ENCODE measurements around the gene ELANE.
"Not testable (repeated sequence)": the region's sequence is repeated elsewhere in the genome, so short reads cannot be mapped to it uniquely, and the experiment has no call there.

Gene ELANE

DNA sequence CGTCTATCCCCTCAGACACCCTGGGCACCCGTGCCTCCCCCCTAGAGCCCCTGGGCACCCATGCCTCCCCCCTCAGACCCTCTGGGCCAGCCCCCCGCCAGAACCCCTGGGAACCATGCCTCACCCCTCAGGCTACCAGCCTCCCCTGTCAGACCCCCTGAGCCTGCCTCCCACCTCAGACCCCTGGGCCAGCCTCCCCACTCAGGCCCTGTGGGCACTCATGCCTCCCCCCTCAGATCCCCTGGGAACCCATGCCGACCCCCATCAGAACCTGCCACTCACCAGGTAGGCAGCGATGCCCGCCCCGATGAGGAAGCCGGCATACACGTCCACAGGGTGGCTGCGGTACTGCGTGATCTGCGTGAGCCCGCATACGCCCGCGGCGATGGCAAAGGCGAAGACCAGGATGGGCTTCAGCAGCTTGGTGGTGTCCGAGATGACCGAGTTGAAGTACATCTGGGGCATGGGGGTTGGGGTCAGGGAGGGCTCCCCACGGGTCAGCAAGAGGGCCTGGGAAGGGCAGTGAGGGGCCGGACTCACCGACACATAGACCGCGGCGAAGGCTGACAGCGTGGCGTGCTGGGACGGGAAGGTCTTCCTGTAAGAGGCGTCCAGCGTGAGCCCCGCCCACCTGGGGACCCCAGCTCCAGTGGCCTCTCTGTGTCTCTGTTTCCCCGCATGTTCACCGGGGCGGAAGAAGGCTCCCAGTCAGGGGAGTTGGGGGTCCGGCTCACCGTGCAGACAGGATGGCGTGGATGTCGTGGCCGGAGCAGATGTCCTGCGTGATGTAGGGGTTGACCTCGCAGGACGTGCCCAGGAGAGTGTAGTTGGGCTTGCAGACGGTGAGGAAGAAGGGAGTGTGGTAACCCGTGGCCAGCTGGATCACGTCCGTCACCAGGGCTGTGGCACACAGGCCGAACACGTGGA, 37.7 kb upstream of the ELANE start:
- DNase-seq = no peak

DNA sequence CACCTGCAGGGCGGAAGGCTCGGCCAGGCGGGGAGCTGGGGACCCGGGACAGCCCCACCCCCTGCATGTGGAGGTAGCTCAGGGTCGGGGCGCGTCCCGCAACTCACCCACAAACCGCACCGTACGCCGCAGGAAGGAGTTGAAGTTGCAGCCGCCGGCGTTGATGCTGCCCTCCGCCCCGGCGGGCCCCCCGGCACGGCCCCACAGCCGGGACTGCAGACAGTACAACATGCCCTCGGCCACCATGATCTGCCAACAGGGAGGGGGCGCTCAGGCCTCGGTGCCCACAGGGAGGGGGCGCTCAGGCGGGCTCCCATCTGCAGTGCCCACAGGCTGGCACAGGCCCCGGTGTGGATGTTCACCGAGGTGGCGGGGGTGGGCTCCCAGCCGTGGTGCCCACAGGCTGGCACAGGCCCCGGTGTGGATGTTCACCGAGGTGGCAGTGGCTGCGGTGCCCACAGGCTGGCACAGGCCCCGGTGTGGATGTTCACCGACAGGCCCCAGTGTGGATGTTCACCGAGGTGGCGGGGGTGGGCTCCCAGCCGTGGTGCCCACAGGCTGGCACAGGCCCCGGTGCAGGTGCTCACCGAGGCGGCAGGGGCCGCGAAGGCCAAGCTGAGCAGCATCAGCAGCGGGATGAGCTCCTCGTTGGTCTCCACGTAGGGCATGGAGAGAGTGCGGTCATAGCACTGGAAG, 36.9 kb upstream of the ELANE start:
- no peak for DNase-seq

DNA sequence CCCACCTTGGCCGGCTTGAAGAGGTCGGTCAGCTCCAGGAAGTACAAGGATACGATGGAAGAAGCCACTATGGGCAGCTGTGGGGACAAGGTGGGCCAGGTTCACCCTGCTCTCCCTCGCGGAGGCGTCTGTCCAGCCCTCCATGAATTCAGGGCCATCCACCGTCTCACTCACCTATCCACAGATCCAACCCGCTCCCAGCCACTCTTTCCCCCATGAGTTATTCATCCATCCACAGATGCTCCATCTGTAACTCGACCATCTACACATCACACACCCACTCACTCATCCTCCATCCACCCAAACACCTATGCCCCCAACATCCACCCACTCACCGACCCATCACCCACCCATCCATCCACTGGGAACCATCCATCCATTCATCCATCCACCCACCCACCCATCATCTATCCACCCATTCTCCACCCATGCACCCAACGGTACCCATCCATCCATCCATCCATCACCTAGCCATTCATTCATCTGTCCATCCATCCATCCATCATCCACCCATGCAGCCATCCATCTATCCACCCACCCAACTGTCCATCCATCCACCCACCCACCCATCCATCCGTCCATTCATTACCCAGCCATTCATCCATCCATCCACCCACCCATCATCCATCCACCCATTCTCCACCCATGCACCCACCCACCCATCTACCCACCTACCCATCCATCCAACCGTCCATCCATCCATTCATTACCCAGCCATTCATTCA, 36.2 kb upstream of the ELANE start:
- no peak for DNase-seq

DNA sequence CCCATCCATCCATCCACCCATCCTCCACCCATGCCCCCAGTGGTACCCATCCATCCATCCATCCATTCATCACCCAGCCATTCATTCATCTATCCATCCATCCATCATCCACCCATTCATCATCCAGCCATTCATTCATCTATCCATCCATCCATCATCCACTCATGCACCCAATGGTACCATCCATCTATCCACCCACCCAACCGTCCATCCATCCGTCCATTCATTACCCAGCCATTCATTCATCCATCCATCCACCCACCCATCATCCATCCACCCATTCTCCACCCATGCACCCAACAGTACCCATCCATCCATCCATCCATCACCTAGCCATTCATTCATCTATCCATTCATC, 35.6 kb upstream of the ELANE start:
- no peak for DNase-seq

DNA sequence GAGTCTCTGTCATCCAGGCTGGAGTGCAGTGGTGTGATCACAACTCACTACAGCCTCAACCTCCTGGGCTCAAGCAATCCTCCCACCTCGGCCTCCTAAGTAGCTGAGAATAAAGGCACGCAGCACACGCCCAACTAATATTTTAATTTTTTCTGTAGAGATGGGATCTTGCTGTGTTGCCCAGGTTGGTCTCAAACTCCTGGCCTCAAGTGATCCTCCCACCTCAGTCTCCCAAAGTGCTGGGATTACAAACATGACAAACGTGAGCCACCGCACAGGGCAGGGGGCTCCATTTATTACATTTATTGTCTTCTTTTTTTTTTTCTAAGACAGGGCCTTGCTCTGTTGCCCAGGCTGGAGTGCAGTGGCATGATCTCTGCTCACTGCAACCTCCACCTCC, 31.9 kb upstream of the ELANE start:
- DNase-seq = not testable (repeated sequence)

DNA sequence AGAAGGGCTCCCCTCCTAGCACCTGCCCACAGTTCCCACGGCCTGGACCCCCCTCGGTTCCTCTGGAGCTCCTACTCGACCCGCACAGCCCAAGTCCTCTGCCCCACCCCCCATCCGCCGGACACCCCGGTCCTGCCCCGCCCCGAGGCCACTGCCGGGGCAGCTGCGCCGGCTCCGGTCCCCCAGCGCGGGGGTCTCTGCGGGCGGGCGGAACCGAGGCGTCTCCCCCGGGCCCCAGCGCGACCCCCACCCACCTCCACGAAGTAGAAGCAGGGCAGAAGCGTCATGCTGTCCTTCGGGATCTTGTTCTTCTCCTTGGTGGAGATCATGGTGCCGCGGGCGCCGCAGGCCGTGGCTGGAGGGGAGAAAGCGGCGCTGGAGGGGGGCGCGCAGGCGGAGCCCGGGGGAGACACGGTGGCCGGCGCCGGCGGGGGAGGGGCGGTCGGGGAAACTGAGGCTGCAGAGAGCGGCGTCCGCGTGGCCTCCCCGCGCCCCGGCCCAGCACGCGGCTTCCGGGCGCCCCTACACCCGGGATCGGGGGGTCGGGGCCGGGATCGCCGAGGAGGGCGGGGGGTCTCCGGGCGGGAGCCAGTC, 30.8 kb upstream of the ELANE start:
- no peak for DNase-seq

DNA sequence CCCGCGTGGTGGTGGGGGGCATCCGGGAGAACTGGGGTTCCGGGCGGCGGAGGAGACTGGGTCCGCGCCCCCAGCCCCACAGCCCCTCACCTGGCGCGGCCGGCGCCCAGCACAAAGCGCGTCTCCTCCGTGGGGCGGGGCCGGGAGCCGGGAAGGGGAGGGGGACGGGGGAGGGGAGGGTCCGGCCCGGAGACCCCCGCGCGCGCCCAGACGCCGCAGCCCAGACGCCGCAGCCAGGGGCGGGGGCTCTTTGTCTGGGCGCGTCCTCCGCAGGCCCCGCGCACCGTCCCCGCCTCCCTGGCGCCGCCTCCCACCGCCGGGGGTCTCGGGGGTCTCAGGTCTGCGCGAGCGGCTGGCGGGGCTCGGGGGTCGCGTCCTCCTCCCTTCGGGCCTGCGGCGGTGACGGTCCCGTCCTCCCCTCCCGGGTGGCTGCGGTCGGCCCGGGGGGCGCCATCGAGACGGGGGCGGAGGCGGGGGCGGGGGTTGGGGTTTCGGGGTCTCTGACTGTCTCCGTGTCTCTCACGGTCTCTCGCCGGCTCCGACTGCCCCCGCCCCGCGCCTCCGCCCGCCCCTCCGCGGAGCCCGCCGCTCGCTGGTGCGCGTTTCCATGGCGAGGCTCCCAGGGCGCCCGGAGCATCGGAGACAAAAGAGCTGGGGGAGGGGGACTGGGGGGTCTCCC, 30.1 kb upstream of the ELANE start, which contains the start of gene PLPPR3:
Gene PLPPR3, minus strand, starts transcription at position 131 of the 679 bp plus-strand sequence. CDS start 396 bp downstream, outside the sequence.
- no peak for DNase-seq

DNA sequence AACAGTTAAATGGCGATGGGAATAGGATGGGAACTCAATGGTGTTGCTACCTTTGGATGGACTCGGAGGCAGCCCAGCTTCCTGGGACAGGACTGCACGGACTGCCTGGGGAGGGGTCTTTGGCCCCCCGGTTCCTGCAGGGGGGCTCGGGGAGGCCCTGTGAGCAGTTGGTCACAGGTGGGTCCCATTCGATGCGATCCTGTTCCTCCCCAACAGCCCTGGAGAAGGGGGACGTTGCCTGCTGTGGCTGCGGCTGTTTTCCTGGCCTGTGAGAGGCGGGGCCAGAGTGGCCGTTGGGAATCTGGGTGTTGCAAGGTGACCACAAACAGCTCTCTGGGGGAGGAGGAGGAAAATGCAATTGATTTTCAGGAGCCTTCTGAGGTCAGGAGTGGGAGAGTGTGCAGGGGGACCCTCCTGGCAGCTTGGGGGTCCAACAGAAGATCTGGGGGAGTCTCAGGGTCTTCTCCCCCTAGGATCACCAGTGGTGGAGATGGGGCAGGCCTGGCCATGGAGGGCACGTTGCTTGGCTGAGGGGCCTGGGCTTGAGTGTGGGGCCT, 28.5 kb upstream of the ELANE start:
- DNase-seq = no peak

DNA sequence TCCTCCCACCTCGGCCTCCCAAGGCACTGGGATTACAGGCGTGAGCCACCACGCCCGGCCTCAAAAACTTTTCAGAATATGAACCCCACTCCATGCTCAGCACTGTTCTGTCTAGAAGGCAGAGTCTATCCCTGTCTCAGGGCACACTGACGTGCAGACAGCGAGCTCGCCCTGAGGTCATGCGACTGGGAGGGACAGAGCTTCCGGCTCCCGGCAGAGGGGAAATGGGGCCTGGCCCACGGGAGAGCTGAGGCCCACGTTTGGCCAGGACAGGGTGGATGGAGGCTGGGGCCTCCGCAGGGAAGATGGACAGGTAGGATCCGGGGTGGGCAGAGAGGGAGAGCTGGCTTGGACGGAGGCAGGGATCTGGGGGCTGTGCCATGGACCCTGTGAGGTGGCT, 27.2 kb upstream of the ELANE start:
- DNase-seq = no peak

DNA sequence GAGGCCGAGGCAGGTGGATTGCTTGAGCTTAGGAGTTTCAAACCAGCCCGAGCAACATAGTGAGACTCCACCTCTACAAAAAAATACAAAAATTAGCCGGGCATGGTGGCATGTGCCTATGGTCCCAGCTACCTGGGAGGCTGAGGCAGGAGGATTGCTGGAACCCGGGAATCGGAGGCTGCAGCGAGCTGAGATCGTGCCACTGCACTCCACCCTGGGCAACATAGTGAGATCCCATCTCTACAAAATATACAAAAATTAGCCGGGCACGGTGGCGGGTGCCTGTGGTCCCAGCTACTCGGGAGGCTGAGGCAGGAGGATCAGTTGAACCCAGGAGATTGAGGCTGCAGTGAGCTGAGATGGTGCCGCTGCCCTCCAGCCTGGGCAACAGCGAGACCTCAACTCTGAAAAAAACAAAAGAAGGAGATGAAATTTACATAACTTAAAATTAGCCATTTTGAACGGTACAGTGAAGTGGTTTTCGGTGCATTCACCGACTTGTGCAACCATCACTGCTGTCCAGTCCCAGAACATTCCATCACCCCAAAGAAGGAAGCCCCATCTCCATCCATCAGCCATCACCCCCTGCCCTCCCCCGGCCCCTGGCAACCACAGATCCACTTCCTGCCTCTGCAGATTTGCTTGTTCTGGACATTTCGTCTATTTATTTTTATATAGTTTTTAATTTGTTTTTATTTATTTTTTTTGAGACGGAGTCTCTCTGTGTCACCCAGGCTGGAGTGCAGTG, 26.0 kb upstream of the ELANE start:
- no peak for DNase-seq

DNA sequence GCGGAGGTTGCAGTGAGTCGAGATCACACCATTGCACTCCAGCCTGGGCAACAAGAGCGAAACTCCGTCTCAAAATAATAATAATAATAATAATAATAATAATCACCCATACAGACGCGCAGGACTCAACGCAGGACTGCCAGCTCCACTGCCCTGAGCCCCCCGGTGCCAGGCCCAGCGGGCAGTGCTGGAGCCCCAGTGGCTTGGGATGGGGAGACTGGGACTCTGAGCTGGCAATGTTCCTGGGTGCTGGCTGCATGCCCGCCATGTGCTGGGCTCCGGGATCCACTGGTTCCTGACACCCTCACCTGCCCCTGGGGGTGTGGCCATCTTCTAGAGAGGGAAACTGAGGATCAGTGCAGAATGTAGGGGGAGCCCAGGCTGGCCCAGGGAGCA, 24.8 kb upstream of the ELANE start:
- no peak for DNase-seq

DNA sequence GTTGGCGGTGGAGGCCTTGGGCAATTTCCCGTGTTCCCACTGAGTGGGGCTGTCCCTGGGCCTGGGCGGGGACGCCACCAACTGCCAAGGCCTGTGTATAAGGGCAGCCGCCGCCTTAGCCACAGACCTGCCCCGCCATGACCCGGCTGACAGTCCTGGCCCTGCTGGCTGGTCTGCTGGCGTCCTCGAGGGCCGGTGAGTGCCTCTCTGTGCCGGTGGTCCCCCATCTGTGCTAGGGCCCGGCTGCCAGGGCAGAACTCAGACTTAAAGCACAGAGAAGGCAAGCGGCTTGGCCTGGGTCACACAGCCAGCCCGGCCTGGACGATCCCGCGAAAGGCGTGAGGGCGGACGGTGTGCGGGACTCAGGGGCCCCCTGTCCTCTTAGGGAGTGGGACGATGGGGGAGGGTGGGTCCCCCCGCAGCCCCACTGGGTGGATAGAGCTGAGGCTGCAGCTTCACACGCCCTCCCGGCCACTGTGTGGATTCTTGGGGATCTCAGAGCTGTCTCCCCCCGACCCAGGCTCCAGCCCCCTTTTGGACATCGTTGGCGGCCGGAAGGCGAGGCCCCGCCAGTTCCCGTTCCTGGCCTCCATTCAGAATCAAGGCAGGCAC, 24.3 kb upstream of the ELANE start, which contains the start of gene AZU1:
Gene AZU1, plus strand, starts transcription at position 128 of the 612 bp plus-strand sequence. Its CDS starts 10 bp downstream, at position 138.
- no peak for DNase-seq

DNA sequence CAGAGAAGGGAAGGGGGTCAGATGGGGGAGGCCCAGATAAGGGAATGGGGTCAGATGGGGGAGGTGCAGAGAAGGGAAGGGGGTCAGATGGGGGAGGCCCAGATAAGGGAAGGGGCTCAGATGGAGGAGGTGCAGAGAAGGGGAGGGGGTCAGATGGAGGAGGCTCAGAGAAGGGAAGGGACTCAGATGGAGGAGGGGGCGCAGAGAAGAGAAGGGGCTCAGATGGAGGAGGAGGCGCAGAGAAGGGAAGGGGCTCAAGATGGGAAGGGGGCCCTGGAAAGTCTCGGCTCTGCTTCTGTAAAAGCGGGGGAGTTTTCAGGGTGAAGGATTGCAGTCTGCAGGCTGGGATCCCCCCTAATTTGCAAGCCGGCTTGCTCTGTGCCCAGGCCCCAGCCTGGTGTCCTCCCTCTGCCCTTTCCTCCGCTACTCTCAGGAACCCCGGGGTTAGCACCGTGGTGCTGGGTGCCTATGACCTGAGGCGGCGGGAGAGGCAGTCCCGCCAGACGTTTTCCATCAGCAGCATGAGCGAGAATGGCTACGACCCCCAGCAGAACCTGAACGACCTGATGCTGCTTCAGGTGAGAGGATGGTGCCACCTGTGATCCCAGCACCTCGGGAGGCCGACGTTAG, 22.9 kb upstream of the ELANE start:
- DNase-seq = no peak

DNA sequence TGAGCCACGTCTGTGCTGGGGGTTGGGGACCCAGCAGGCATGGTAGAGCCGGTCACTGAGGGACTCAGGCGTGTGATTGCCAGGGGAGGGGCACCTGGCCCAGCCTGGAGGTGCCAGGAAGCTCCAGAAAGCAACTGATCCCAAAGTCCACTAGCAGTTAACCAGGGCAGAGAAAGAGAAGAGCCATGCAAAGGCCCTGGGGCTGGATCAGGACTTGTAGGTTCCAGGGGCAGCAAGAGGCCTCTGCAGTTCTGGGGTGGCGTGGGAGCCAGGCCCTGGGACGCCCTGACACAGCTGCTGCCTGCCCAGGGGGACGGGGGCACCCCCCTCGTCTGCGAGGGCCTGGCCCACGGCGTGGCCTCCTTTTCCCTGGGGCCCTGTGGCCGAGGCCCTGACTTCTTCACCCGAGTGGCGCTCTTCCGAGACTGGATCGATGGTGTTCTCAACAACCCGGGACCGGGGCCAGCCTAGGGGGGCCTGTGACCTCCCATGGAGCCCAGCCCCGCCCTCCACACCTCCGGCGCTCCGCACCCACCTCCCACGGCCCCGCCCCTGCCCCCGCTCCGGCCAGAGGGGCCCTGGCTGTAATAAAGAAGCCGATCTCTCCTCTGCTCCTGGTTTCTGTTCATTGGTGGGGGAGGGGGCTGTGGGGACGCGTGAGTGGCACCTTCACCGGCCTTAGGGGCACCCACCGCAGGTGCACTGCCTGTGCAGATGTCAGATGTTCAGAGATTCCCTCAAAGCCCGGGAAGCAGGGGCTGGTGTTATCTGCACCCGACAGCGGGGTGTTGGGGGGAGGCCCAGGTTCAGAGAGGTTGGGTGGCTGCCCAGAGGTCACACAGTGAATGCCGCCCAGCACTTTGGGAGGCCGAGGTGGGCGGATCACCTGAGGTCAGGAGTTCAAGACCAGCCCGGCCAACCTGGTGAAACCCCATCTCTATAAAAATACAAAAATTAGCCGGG, 20.4 kb upstream of the ELANE start:
- DNase-seq = no peak

DNA sequence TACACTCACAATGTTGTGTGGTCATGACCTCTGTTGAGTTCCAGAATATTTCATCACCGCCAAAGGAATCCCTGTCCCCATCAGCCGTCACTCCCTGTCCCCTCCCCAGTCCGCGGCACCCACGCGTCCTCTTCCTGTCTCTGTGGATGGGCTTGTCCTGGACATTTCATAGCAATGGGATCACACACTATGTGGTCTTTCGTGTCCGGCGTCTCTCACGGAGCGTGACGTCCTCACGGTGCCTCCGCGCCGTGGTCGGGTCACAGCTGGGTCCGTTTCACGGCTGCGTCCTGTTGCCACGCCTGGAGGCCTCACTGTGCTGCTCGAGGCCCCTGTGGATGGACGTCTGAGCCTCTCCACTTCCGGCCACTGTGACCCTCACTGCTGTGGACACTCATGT, 17.9 kb upstream of the ELANE start:
- no peak for DNase-seq

DNA sequence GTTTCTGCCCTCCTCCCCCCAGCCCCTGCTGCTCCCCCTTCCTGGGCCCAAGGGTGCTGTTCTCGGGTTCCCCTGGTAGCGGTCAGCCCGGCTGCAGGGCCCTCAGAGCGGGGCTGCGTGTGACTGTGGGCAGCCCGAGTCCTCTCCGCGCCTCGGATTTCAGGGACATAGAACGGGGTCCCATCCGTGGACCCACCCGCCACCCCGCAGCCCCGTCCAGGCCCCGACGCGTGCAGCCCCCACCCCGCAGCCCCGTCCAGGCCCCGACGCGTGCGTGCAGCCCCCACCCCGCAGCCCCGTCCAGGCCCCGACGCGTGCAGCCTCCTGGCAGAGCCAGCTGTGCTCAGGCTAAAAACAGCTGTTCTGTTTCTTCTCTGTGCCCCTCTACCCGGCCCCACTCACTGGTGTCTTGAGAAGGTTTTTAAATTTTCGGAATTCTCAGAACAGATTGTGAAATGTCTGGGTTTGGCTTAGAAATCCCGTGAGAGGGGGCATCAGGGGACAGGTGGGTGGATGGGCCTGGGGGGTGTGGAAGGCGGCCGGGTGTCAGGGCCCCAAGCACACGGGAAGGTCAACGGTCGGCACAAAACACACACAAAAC, 16.8 kb upstream of the ELANE start:
- no peak for DNase-seq

DNA sequence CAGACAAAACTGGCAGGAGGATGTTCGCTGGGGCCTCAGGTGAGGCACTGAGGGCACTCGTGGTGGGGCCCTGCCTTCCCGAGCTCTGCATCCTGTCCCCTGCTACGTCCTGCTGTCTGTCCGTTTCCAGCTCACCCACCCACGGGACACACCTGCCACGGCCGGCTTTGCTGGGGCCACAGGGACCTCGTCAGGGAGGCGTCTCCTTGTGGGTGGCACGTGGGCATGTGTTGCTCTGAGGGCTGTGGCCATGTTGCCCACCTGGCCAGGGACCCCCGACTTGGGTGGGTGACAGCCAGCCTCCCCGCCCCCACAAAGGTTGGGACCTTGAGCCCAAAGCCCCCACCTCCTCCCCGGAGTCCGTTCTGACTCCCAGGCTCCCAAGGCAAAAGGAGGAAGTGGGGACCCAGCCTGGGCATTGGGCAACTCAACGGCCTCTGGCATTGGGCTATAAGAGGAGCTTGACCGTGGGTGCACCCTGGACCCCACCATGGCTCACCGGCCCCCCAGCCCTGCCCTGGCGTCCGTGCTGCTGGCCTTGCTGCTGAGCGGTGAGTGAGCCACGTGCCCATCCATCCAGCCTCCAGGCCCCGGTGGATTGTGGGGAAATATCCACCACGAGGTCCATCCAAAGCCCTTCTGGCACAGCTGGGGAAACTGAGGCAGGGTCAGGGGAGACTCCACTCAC, 11.4 kb upstream of the ELANE start, which contains the start of gene PRTN3:
Gene PRTN3, plus strand, starts transcription at position 481 of the 688 bp plus-strand sequence. Its CDS starts 10 bp downstream, at position 491.
- DNase-seq = no peak

DNA sequence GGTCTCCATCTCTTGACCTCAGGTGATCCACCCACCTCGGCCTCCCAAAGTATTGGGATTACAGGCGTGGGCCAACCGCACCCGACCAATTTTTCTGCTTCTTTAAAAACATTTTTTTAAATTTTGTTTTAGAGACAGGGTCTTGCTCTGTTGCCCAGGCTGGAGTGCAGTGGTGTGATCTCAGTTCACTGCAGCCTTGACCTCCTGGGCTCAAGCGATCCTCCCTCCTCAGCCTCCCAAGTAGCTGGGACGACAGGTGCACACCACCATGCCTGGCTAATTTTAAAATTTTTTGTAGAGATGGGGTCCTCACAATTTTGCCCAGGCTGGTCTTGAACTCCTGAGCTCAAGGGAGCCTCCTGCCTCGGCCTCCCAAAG, 9.3 kb upstream of the ELANE start:
- not testable (repeated sequence) for DNase-seq

Data from NCI-H1436 (cell line).